Measurements from ENCODE around the gene KRTAP5-7.
"Not testable (repeated sequence)": the region's sequence is repeated elsewhere in the genome, so short reads cannot be mapped to it uniquely, and the experiment has no call there.

The KRTAP5-7 gene

GRCh38 chr11:71496421-71496820, 30.6 kb upstream of the KRTAP5-7 start:
- DNase-seq = no peak

GRCh38 chr11:71498091-71498490, 29.0 kb upstream of the KRTAP5-7 start:
- no peak for DNase-seq

GRCh38 chr11:71499125-71499524, 27.9 kb upstream of the KRTAP5-7 start:
- DNase-seq = no peak

- DNase-seq = no peak
Measured at GRCh38 chr11:71499546-71499945, 27.5 kb upstream of the KRTAP5-7 start.

GRCh38 chr11:71500601-71501021, 26.5 kb upstream of the KRTAP5-7 start:
- no peak for DNase-seq

GRCh38 chr11:71501071-71501985, 25.7 kb upstream of the KRTAP5-7 start:
- no peak for DNase-seq

- no peak for DNase-seq
Measured at GRCh38 chr11:71502026-71502425, 25.0 kb upstream of the KRTAP5-7 start.

- DNase-seq = no peak
Measured at GRCh38 chr11:71502871-71503435, 24.1 kb upstream of the KRTAP5-7 start.

- DNase-seq = no peak
Measured at GRCh38 chr11:71504531-71504930, 22.5 kb upstream of the KRTAP5-7 start.

GRCh38 chr11:71505001-71505400, 22.1 kb upstream of the KRTAP5-7 start:
- no peak for DNase-seq

- DNase-seq = no peak
Measured at GRCh38 chr11:71505781-71506180, 21.3 kb upstream of the KRTAP5-7 start.

- DNase-seq = no peak
Measured at GRCh38 chr11:71507102-71507501, 20.0 kb upstream of the KRTAP5-7 start.

GRCh38 chr11:71518506-71519471, 8.3 kb upstream of the KRTAP5-7 start:
- no peak for DNase-seq

- DNase-seq = no peak
Measured at GRCh38 chr11:71519546-71519945, 7.5 kb upstream of the KRTAP5-7 start.

GRCh38 chr11:71525188-71525937, 1.7 kb upstream of the KRTAP5-7 start:
- no peak for DNase-seq

GRCh38 chr11:71525938-71526495, 1.1 kb upstream of the KRTAP5-7 start:
- DNase-seq = no peak

GRCh38 chr11:71527576-71528210, 626 bp downstream of the KRTAP5-7 start:
- no peak for DNase-seq

- no peak for DNase-seq
Measured at GRCh38 chr11:71530602-71531001, 3.5 kb downstream of the KRTAP5-7 start.

- DNase-seq = no peak
Measured at GRCh38 chr11:71532036-71532610, 5.1 kb downstream of the KRTAP5-7 start.

GRCh38 chr11:71534711-71535608, 7.9 kb downstream of the KRTAP5-7 start:
- not testable (repeated sequence) for DNase-seq
